ENCODE data around the gene SLC7A10. TPM values are rescaled to one million over a fixed set of nuclear protein-coding genes. Genes with fewer than 3 reads are reported as not detected.

The SLC7A10 gene
- total RNA-seq, 1 experiment from 2014 or later: 2.9 TPM

DNA sequence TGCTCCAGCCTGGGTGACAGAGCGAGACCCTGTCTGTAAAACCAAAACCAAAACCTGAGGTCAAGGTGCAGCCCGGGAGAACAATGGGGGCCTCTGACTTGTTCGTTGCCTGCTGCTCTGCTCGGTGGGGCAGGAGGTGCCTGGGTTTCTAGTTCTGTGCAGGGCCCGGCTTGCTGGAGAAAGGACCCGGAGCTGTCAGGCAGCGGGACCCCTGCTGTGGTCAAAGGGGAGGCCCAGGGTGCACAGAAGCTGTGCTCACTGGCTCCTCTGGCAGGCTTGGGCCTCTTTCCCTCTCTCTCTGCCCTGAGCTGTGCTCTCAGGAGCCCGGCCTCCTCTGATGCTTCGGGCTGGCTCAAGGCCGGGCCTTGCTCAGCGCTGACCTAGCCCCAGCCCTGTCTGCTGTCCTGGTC is 28.1 kb downstream of the SLC7A10 start:
- Histone ChIP-seq H3K23ac (ENCODE audit: insufficient read length, low read depth, low read length) (no peak overlapping the region), H3K56ac (ENCODE audit: insufficient read length, low read depth, low read length) (no peak overlapping the region), H2AFZ (ENCODE audit: low read length) (no peak overlapping the region), H3K14ac (ENCODE audit: insufficient read depth, low read length) (no peak overlapping the region), H4K5ac (ENCODE audit: insufficient read length, low read depth, low read length) (no peak overlapping the region), H4K20me1 (ENCODE audit: control insufficient read depth, insufficient read depth, insufficient read length) (peaks cover 2% of the 10 kb centered on the region), H3K79me2 (ENCODE audit: insufficient read depth, low read length) (no peaks in the 10 kb centered on the region), H3K4me1 (ENCODE audit: insufficient read depth, low read length) (no peaks in the 10 kb centered on the region), H3K79me1 (ENCODE audit: insufficient read depth, low read depth, low read length, poor library complexity, severe bottlenecking) (no peaks in the 10 kb centered on the region), H3K18ac (ENCODE audit: insufficient read length, low read depth, low read length) (no peak overlapping the region), H2AK5ac (ENCODE audit: insufficient read length, low read length) (no peak overlapping the region), H3K23me2 (ENCODE audit: insufficient read length, low read depth, low read length, poor library complexity, severe bottlenecking) (no peaks in the 10 kb centered on the region), H2BK5ac (ENCODE audit: insufficient read length, low read length) (no peak overlapping the region), H4K91ac (ENCODE audit: insufficient read length, low read depth, low read length) (no peak overlapping the region), H2BK12ac (ENCODE audit: insufficient read length, low read depth, low read length) (no peak overlapping the region), H3K27ac (ENCODE audit: insufficient read length, low read depth, low read length) (no peak overlapping the region), H2BK120ac (ENCODE audit: low read depth, low read length, poor library complexity, severe bottlenecking) (no peak overlapping the region), H3K27me3 (ENCODE audit: insufficient read depth, low read length) (no peaks in the 10 kb centered on the region; the same call in 1 of the 2 replicates), H3K9me3 (ENCODE audit: control insufficient read depth, low read depth, low read length) (no peaks in the 10 kb centered on the region), H2BK15ac (ENCODE audit: low read depth, low read length) (no peak overlapping the region), H3K9ac (ENCODE audit: extremely low read depth, insufficient read length, low read length) (no peak overlapping the region), H3T11ph (ENCODE audit: low read length) (no peak overlapping the region), H2BK20ac (ENCODE audit: low read depth, low read length, poor library complexity, severe bottlenecking) (no peak overlapping the region), H4K8ac (replicated peaks; ENCODE audit: insufficient read length, low read depth, low read length) (no peak overlapping the region), H3K4ac (ENCODE audit: low read depth, low read length) (no peak overlapping the region), H3K4me2 (ENCODE audit: insufficient read depth, insufficient read length, low read length) (no peak overlapping the region)
- Mint-ChIP-seq H3K9me3 (peaks cover 0 to 1% of the 10 kb centered on the region in 2 experiments; a peak in 1 of 5 replicates), H3K27ac (no peak overlapping the region; a peak in 1 of 7 replicates), H3K4me1 (0 out of 4 replicates have a peak, but pooled peaks cover 0 to 3% of the 10 kb centered on the region in 2 experiments), H3K36me3 (ENCODE audit: insufficient read depth in 1 of 3, low read depth in 3 of 3) (peaks cover 6 to 10% (median 8%) of the 10 kb centered on the region in 3 experiments; a peak in 6 of 7 replicates), H3K27me3 (ENCODE audit: low read depth) (peaks cover 16% of the 10 kb centered on the region), H3K4me3 (no peak overlapping the region; a peak in 1 of 5 replicates)
- WGBS (ENCODE audit: extremely low coverage, insufficient read length, low lambda C conversion rate): no CpG with 5 or more reads among the region's 11 CpGs
- no peak for DNase-seq
- TF ChIP-seq, protein P1, sequence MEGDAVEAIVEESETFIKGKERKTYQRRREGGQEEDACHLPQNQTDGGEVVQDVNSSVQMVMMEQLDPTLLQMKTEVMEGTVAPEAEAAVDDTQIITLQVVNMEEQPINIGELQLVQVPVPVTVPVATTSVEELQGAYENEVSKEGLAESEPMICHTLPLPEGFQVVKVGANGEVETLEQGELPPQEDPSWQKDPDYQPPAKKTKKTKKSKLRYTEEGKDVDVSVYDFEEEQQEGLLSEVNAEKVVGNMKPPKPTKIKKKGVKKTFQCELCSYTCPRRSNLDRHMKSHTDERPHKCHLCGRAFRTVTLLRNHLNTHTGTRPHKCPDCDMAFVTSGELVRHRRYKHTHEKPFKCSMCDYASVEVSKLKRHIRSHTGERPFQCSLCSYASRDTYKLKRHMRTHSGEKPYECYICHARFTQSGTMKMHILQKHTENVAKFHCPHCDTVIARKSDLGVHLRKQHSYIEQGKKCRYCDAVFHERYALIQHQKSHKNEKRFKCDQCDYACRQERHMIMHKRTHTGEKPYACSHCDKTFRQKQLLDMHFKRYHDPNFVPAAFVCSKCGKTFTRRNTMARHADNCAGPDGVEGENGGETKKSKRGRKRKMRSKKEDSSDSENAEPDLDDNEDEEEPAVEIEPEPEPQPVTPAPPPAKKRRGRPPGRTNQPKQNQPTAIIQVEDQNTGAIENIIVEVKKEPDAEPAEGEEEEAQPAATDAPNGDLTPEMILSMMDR (conservative IDR thresholded peaks at IDR 0.05): no peak
